Thyroid gland (tissue), 4 donors: ENCODE results near the gene ADIG.
A peak's percentile ranks its signal among the peaks of the same experiment; 100 is the strongest.

Experiments used
- CTCF ChIP-seq, 6 experiments: fragments of 200-600 bp in 3 of 6; fragments of 450-650 bp in 3 of 6; sonication (generic) in 3 of 6; IDR thresholded peaks; one replicate each; pipeline ENCODE4 v1.5.1; 2016 to 2019; ENCODE audit warnings: antibody characterized with exemption in 6 of 6, mild to moderate bottlenecking in 2 of 6, inconsistent platforms in 1 of 6, moderate library complexity in 1 of 6
- POLR2A ChIP-seq, 2 donors: fragments of 450-650 bp; IDR thresholded peaks; one replicate each; pipeline ENCODE4 v1.6.1; 2017; ENCODE audit warnings: antibody characterized with exemption in 2 of 2, mild to moderate bottlenecking in 2 of 2, moderate library complexity in 1 of 2

- peak in 3 of 6 experiments; percentile 18 to 56 (median 41) for TF ChIP-seq CTCF (IDR thresholded peaks at IDR 0.05)
- TF ChIP-seq POLR2A (IDR thresholded peaks at IDR 0.05): peak in 1 of 2 donors; percentile 52
These were observed 1.6 kb upstream of the ADIG start for GRCh38 chr20:38579219-38579910.
